Coronary artery (tissue), 2 donors: Measurements from ENCODE around the gene TMED5.
A peak's percentile ranks its signal among the peaks of the same experiment; 100 is the strongest.
"Not testable (repeated sequence)": the region's sequence is repeated elsewhere in the genome, so short reads cannot be mapped to it uniquely, and the experiment has no call there.

ENCODE experiments used
- DNase-seq: peaks from one replicate; pipeline ENCODE4 v3.0.0-alpha.2; 2017; ENCODE audit warnings: low spot score
- H3K27ac ChIP-seq, 2 donors: fragments of 200-600 bp; sonication (generic); one replicate each; pipeline ENCODE4 v1.5.1; 2016 to 2019
- H3K4me3 ChIP-seq: fragments of 200-600 bp; sonication (generic); 2 replicates; pipeline ENCODE4 v1.5.1; 2016; ENCODE audit warnings: mild to moderate bottlenecking, moderate library complexity
- CTCF ChIP-seq: fragments of 200-600 bp; sonication (generic); IDR thresholded peaks from one replicate; pipeline ENCODE4 v1.5.1; 2019; ENCODE audit warnings: antibody characterized with exemption

Gene TMED5

GRCh38 chr1:93179886-93180722, at the start of gene TMED5:
TMED5 (minus strand) TSS chr1:93180413; CDS start chr1:93180242, 171 bp downstream.
- peak within 1 kb of the TSS; percentile 98 for H3K4me3 ChIP-seq
- peak within 1 kb of the TSS; percentile 98 to 100 for H3K27ac ChIP-seq
- no peak for TF ChIP-seq CTCF
- peak; percentile 99 for DNase-seq

- DNase-seq: no peak
- no peak for TF ChIP-seq CTCF
- no peak overlapping the region for H3K27ac ChIP-seq
- no peak overlapping the region for H3K4me3 ChIP-seq
Measured at GRCh38 chr1:93223023-93223675, 42.9 kb upstream of the TMED5 start.

- no peak for TF ChIP-seq CTCF
- H3K27ac ChIP-seq: no peak overlapping the region
- DNase-seq: no peak
- H3K4me3 ChIP-seq: no peak overlapping the region
Measured at GRCh38 chr1:93221913-93222312, 41.7 kb upstream of the TMED5 start.

- DNase-seq, H3K4me3 ChIP-seq, H3K27ac ChIP-seq: not testable (repeated sequence)
Measured at GRCh38 chr1:93220716-93221115, 40.5 kb upstream of the TMED5 start.

- no peak for TF ChIP-seq CTCF
- Histone ChIP-seq H3K4me3 (no peak overlapping the region), H3K27ac (no peak overlapping the region)
- no peak for DNase-seq
Measured at GRCh38 chr1:93219443-93219842, 39.2 kb upstream of the TMED5 start.

- no peak for TF ChIP-seq CTCF
Measured at GRCh38 chr1:93215322-93215721, 35.1 kb upstream of the TMED5 start.

GRCh38 chr1:93207211-93207610, 27.0 kb upstream of the TMED5 start:
- no peak overlapping the region for H3K4me3 ChIP-seq
- no peak overlapping the region for H3K27ac ChIP-seq
- no peak for TF ChIP-seq CTCF
- DNase-seq: no peak

More at GRCh38 chr1:93215322-93215721, 35.1 kb upstream of the TMED5 start:
- Histone ChIP-seq H3K27ac (no peak overlapping the region), H3K4me3 (no peak overlapping the region)
- no peak for DNase-seq
